HEK293T (cell line): Measurements from ENCODE around the gene SETBP1.

Experiments used
- CTCF ChIA-PET: fragments of 350-600 bp; formaldehyde crosslinking; extraction: SDS; loops from one replicate; lab custom pipeline; 2021; ENCODE audit warnings: antibody characterized with exemption, inconsistent platforms; lab: Yijun Ruan, JAX
- POLR2A ChIA-PET: fragments of 350-600 bp; formaldehyde crosslinking; extraction: SDS; loops from one replicate; lab custom pipeline; 2020; ENCODE audit warnings: antibody characterized with exemption, inconsistent platforms; lab: Yijun Ruan, JAX
- DNase-seq: peaks from one replicate; pipeline ENCODE4 v3.0.0; 2012; ENCODE audit warnings: mixed read lengths; ENCODE audit errors: extremely low spot score
- ARNT ChIP-seq: fragments of 450-650 bp; IDR thresholded peaks from 2 replicates; pipeline ENCODE4 v1.6.1; 2017; ENCODE audit warnings: mild to moderate bottlenecking
- BHLHE40 ChIP-seq: fragments of 450-650 bp; IDR thresholded peaks from 2 replicates; pipeline ENCODE4 v1.6.1; 2016; ENCODE audit warnings: mild to moderate bottlenecking, moderate library complexity, borderline replicate concordance
- CTBP1 ChIP-seq: fragments of 450-650 bp; IDR thresholded peaks from 2 replicates; pipeline ENCODE4 v1.6.1; 2016; ENCODE audit warnings: borderline replicate concordance
- ELF4 ChIP-seq: fragments of 450-650 bp; IDR thresholded peaks from 2 replicates; pipeline ENCODE4 v1.6.1; 2017; ENCODE audit warnings: antibody characterized with exemption
- FOXA1 ChIP-seq: fragments of 450-650 bp; IDR thresholded peaks from 2 replicates; pipeline ENCODE4 v1.6.1; 2016; ENCODE audit warnings: mild to moderate bottlenecking
- FOXK2 ChIP-seq: fragments of 450-650 bp; IDR thresholded peaks from 2 replicates; pipeline ENCODE4 v1.6.1; 2016; ENCODE audit warnings: mild to moderate bottlenecking
- FOXM1 ChIP-seq: fragments of 450-650 bp; IDR thresholded peaks from 2 replicates; pipeline ENCODE4 v1.6.1; 2017; ENCODE audit warnings: mild to moderate bottlenecking, borderline replicate concordance
- HDGF ChIP-seq: fragments of 450-650 bp; IDR thresholded peaks from 2 replicates; pipeline ENCODE4 v1.6.1; 2017; ENCODE audit warnings: antibody characterized with exemption, borderline replicate concordance
- L3MBTL2 ChIP-seq: fragments of 450-650 bp; conservative IDR thresholded peaks from 2 replicates; pipeline ENCODE4 v1.6.1; 2016; ENCODE audit warnings: mild to moderate bottlenecking
- LEF1 ChIP-seq: fragments of 450-650 bp; IDR thresholded peaks from 2 replicates; pipeline ENCODE4 v1.6.1; 2017; ENCODE audit warnings: mild to moderate bottlenecking, borderline replicate concordance
- NFRKB ChIP-seq: fragments of 450-650 bp; IDR thresholded peaks from 2 replicates; pipeline ENCODE4 v1.6.1; 2016; ENCODE audit warnings: mild to moderate bottlenecking, moderate library complexity
- PKNOX1 ChIP-seq: fragments of 450-650 bp; IDR thresholded peaks from 2 replicates; pipeline ENCODE4 v1.6.1; 2016
- SP1 ChIP-seq: fragments of 450-650 bp; IDR thresholded peaks from 2 replicates; pipeline ENCODE4 v1.6.1; 2017
- SUZ12 ChIP-seq: fragments of 450-650 bp; IDR thresholded peaks from 2 replicates; pipeline ENCODE4 v1.6.1; 2016; ENCODE audit warnings: mild to moderate bottlenecking
- TARDBP ChIP-seq: fragments of 450-650 bp; IDR thresholded peaks from 2 replicates; pipeline ENCODE4 v1.6.1; 2016
- ZNF384 ChIP-seq: fragments of 450-650 bp; IDR thresholded peaks from 2 replicates; pipeline ENCODE4 v1.6.1; 2016

SETBP1 gene

GRCh38 chr18:44897411-44897810, 216.7 kb downstream of the SETBP1 start:
- no peak for DNase-seq
- POLR2A ChIA-PET = no interaction called here
- CTCF ChIA-PET = no interaction called here
- no peak for TF ChIP-seq HDGF
- no peak for TF ChIP-seq L3MBTL2
- no peak for TF ChIP-seq FOXK2

DNA sequence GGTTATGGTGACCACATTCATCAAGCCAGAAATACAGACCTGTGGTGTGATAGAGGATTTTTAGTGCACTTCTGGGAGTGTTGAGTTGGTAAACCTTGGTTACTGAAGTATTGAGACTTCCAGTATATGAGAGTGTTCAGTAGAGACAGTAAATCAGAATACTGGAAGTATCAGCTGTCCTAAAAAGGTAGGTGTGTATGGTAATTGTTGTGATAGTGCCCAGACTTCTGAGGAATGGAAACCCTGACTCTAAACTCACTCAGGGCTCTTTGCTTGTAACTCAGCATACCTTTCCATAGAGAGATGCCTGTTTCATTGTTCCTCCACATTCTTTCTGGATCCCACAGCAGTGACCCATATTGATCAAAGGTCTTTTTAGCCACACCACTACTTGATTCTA, 217.1 kb downstream of the SETBP1 start:
- POLR2A ChIA-PET = no interaction called here
- TF ChIP-seq ELF4 (no peak), LEF1 (no peak), CTBP1 (no peak), ZNF384 (no peak), FOXK2 (no peak), L3MBTL2 (no peak), BHLHE40 (no peak), SP1 (no peak), FOXA1 (no peak), SUZ12 (no peak), TARDBP (no peak), HDGF (no peak), PKNOX1 (no peak), NFRKB (no peak), ARNT (no peak), FOXM1 (no peak)
- no peak for DNase-seq
- CTCF ChIA-PET = no interaction called here

GRCh38 chr18:44898498-44898897, 217.8 kb downstream of the SETBP1 start:
- TF ChIP-seq L3MBTL2 (no peak), SUZ12 (no peak), BHLHE40 (no peak), TARDBP (no peak), FOXM1 (no peak), HDGF (no peak), ZNF384 (no peak), ELF4 (no peak), FOXK2 (no peak), LEF1 (no peak), CTBP1 (no peak), SP1 (no peak), ARNT (no peak)
- CTCF ChIA-PET = no interaction called here
- DNase-seq = no peak
- POLR2A ChIA-PET = no interaction called here

DNA sequence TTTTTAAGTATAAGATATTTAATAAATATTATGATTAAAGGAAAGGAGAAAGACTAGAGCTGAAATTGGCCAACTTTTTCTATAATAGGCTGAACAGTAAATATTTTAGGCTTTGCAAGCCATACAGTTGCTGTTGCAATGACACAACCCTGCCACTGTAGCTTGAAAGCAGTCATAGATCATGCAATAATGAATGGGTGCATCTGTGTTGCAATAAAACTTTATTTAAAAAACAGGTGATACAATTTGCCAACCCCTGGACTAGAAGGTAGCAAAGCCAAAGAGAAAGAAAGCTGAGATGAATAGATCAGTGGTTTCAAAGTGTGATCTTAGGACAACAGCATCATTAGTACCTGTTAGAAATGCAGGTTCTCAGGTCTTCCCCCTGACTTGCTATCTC, 219.1 kb downstream of the SETBP1 start:
- DNase-seq = no peak
- ChIA-PET CTCF (no interaction called here), POLR2A (no interaction called here)
- TF ChIP-seq FOXK2 (no peak), FOXM1 (no peak), FOXA1 (no peak), ELF4 (no peak), SP1 (no peak), HDGF (no peak), ZNF384 (no peak), LEF1 (no peak), BHLHE40 (no peak), NFRKB (no peak), ARNT (no peak), L3MBTL2 (no peak), SUZ12 (no peak), PKNOX1 (no peak), CTBP1 (no peak), TARDBP (no peak)

- ChIA-PET CTCF (interaction anchor here (0.8 kb wide), 1 partner anchor 25 kb away, joined by 3 read pairs; no protein-coding TSS in a partner anchor), POLR2A (no interaction called here)
- TF ChIP-seq NFRKB = no peak
- TF ChIP-seq LEF1 = no peak
- TF ChIP-seq SUZ12 = no peak
- TF ChIP-seq FOXK2 = no peak
- no peak for TF ChIP-seq ARNT
- TF ChIP-seq HDGF = no peak
- no peak for TF ChIP-seq CTBP1
- TF ChIP-seq L3MBTL2 = no peak
- no peak for TF ChIP-seq BHLHE40
- TF ChIP-seq ZNF384 = no peak
- no peak for TF ChIP-seq TARDBP
- TF ChIP-seq ELF4 = no peak
- TF ChIP-seq SP1 = no peak
- no peak for TF ChIP-seq FOXA1
- TF ChIP-seq PKNOX1 = no peak
- DNase-seq = no peak
Measured at GRCh38 chr18:44900627-44901026, 219.9 kb downstream of the SETBP1 start.

GRCh38 chr18:44901283-44901682, 220.6 kb downstream of the SETBP1 start:
- DNase-seq = no peak
- ChIA-PET POLR2A (no interaction called here), CTCF (no interaction called here)
- TF ChIP-seq ARNT (no peak), FOXK2 (no peak), BHLHE40 (no peak)
